Testis (tissue), 2 donors: ENCODE results near the gene GBE1.

ENCODE experiments used
- POLR2A ChIP-seq: fragments of 450-650 bp; IDR thresholded peaks from one replicate; pipeline ENCODE4 v1.6.1; 2017; ENCODE audit warnings: antibody characterized with exemption, mild to moderate bottlenecking, moderate library complexity
- TF ChIP-seq, protein P1 (sequence below), 3 experiments: fragments of 450-650 bp in 2 of 3; fragments of 200-600 bp in 1 of 3; sonication (generic) in 1 of 3; IDR thresholded peaks; one replicate each; pipeline ENCODE4 v1.5.1; 2016 to 2019; ENCODE audit warnings: antibody characterized with exemption in 3 of 3, mild to moderate bottlenecking in 2 of 3, moderate library complexity in 1 of 3

DNA sequence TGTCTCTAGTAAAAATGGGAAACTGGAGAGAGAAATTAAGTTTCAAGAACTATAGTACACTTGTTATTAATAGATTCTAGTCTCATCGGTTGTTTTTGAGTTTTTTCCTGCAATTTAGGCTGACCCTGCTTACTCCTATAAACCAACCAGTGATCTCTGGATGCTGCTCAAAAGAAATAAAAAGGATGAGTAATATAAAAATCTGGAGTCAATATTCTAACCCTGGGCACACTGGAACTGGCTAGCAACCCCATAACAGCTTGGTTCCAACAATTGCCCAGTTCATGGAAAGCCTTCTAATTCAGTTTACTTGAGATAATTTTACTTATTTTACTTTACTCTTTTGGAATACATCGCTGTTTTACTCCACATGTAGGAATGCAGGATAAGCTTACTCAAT is 211.6 kb downstream of the GBE1 start:
- TF ChIP-seq, protein P1, sequence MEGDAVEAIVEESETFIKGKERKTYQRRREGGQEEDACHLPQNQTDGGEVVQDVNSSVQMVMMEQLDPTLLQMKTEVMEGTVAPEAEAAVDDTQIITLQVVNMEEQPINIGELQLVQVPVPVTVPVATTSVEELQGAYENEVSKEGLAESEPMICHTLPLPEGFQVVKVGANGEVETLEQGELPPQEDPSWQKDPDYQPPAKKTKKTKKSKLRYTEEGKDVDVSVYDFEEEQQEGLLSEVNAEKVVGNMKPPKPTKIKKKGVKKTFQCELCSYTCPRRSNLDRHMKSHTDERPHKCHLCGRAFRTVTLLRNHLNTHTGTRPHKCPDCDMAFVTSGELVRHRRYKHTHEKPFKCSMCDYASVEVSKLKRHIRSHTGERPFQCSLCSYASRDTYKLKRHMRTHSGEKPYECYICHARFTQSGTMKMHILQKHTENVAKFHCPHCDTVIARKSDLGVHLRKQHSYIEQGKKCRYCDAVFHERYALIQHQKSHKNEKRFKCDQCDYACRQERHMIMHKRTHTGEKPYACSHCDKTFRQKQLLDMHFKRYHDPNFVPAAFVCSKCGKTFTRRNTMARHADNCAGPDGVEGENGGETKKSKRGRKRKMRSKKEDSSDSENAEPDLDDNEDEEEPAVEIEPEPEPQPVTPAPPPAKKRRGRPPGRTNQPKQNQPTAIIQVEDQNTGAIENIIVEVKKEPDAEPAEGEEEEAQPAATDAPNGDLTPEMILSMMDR (IDR thresholded peaks at IDR 0.05) = no peak
- no peak for TF ChIP-seq POLR2A
